ENCODE results near the gene KRTAP5-5.

GRCh38 chr11:1581976-1582375, 47.6 kb upstream of the KRTAP5-5 start:
- no peak for TF ChIP-seq CTCF (conservative IDR thresholded peaks at IDR 0.05; ENCODE audit: low read depth, low read length)
- TF ChIP-seq EZH2 (IDR thresholded peaks at IDR 0.05; ENCODE audit: borderline replicate concordance, low read depth, low read length, poor library complexity, severe bottlenecking) = no peak

Measured in A673 (cell line).